ENCODE data around the gene PRDM13.

Gene PRDM13

DNA sequence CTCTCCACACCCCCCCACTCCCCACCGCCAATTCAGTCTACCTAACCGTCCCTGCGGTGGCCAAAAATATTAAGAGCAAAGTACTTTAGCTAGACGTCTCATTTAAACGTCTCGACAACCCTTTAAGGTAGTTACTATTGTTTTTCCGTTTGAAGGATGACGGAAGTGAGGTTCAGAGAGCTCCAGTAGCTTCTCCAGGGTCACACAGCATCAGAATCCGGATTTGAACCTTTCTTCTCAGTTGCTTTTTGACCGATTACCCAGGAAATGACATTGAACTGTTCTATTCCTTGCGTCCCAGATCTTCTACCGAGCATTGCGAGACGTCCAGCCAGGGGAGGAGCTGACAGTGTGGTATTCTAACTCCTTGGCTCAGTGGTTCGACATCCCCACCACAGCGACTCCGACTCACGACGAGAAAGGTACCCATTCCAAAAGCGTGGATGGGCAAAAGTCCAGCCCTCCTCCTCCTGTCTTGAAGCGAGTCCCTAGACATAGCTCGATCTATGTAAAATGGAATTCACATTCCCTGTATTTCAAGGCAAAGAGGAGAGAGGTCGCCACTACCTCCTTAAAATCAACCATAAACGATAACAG is 2.4 kb downstream of the PRDM13 start:
- H3K4me3 ChIP-seq (ENCODE audit: low read depth, low read length) = no peak overlapping the region
- no peak for TF ChIP-seq CTCF (conservative IDR thresholded peaks at IDR 0.05; ENCODE audit: low read depth, low read length)
- no peak for DNase-seq (ENCODE audit: low read depth)

DNA sequence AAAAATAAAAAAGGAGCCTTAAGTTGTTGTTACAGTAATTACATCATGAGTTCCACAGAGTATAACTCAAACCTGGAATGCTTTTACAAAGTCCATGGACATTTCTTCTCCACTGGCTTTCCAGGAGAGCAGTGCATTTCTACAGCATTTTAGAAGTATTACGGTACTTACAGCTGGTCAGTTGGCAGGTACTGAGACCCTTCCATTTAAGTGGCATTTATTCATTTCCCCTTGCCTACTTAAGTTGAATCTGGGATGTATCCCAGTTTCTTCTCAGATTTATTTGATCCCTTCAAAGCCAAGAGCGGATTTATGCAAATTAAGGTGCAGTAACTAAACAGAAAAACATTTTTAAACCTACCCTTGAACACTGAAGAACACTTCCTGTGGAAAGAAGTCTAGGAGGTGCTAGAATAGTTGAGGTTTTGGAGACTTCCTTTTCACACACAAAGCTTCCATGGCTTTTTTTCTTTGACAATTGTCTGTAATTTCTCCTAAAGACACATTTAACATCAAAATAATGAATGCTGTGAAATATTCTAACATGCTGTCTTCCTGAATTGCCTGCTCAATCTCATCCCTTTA is 3.4 kb downstream of the PRDM13 start:
- no peak for DNase-seq (ENCODE audit: low read depth)
- no peak overlapping the region for H3K4me3 ChIP-seq (ENCODE audit: low read depth, low read length)
- no peak for TF ChIP-seq CTCF (conservative IDR thresholded peaks at IDR 0.05; ENCODE audit: low read depth, low read length)

DNA sequence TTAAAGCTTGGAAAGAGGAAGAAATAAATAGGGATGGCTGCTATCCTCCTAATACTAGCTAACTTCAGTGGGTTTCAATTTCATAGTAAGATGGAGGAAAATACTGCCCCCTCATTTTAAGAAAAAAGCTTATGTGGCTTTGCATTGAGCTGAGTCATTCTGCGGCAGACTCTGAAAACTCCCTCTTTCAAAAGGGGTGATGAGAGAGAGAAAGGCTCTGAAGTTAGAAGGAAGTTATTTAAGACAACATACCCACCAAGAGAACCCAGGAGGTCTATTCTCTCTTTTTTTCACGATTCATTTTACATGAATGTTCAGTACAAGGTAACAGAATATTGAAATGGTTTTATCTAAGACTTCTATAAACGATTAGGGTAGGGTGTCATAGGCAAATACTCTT is 4.5 kb downstream of the PRDM13 start:
- no peak overlapping the region for H3K4me3 ChIP-seq (ENCODE audit: low read depth, low read length)
- DNase-seq (ENCODE audit: low read depth) = no peak
- no peak for TF ChIP-seq CTCF (conservative IDR thresholded peaks at IDR 0.05; ENCODE audit: low read depth, low read length)

- H3K4me3 ChIP-seq (ENCODE audit: low read depth, low read length) = no peak overlapping the region
- no peak for TF ChIP-seq CTCF (conservative IDR thresholded peaks at IDR 0.05; ENCODE audit: low read depth, low read length)
- DNase-seq (ENCODE audit: low read depth) = no peak
Measured at GRCh38 chr6:99612551-99613408, 6.1 kb downstream of the PRDM13 start.

DNA sequence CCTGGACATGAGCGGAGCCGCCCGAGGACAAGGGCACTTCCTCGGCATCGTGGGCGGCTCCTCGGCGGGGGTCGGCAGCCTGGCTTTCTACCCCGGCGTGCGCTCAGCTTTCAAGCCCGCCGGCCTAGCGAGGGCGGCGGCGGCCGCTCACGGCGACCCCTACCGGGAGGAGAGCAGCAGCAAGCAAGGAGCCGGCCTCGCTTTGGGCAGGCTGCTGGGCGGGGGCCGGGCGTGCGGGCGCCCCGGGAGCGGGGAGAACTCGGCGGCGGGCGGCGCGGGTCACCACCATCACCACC is 6.7 kb downstream of the PRDM13 start:
- H3K4me3 ChIP-seq (ENCODE audit: low read depth, low read length) = no peak overlapping the region

GRCh38 chr6:99613705-99614429 is 7.2 kb downstream of the PRDM13 start:
- peak overlapping the region; percentile 14 for H3K4me3 ChIP-seq (ENCODE audit: low read depth, low read length)
- DNase-seq (ENCODE audit: low read depth) = no peak
- no peak for TF ChIP-seq CTCF (conservative IDR thresholded peaks at IDR 0.05; ENCODE audit: low read depth, low read length)

More for the DNA sequence above, 6.7 kb downstream of the PRDM13 start:
- DNase-seq (ENCODE audit: low read depth) = peak; percentile 37
- TF ChIP-seq CTCF (conservative IDR thresholded peaks at IDR 0.05; ENCODE audit: low read depth, low read length) = peak; percentile 45
